Measurements from ENCODE around the gene DHX9.

DHX9 gene

GRCh38 chr1:182816863-182817262, 22.3 kb upstream of the DHX9 start:
- Histone ChIP-seq H3K4me2 (ENCODE audit: low read length, poor library complexity, severe bottlenecking) (no peak overlapping the region), H3K79me1 (replicated peaks; ENCODE audit: low read length, poor library complexity, severe bottlenecking) (no peaks in the 10 kb centered on the region), H4K91ac (ENCODE audit: low read length) (no peak overlapping the region), H2AFZ (ENCODE audit: low read depth, low read length) (no peak overlapping the region), H3K23ac (ENCODE audit: low read length in 2 of 2) (no peak overlapping the region), H2BK15ac (ENCODE audit: low read depth, poor library complexity, severe bottlenecking) (no peak overlapping the region), H3K4me1 (ENCODE audit: control insufficient read depth, insufficient read depth, low read depth, low read length) (no peaks in the 10 kb centered on the region), H2AK5ac (ENCODE audit: low read length, severe bottlenecking) (no peak overlapping the region), H3K14ac (ENCODE audit: low read length in 2 of 2) (no peak overlapping the region), H3K27ac (ENCODE audit: low read length, poor library complexity, severe bottlenecking) (no peak overlapping the region), H3K9ac (ENCODE audit: low read length) (no peak overlapping the region), H2BK12ac (ENCODE audit: low read length in 2 of 2) (no peak overlapping the region), H3K36me3 (ENCODE audit: control insufficient read depth in 1 of 2, insufficient read depth in 2 of 2, low read depth in 1 of 2, low read length in 2 of 2) (peaks cover 0 to 74% of the 10 kb centered on the region in 2 experiments), H3K27me3 (ENCODE audit: control insufficient read depth in 1 of 2, insufficient read depth in 1 of 2, low read length in 2 of 2) (no peaks in the 10 kb centered on the region), H3K18ac (ENCODE audit: low read depth in 1 of 2, low read length in 2 of 2) (no peak overlapping the region), H2BK120ac (ENCODE audit: low read depth, low read length) (no peak overlapping the region), H4K8ac (ENCODE audit: low read length) (no peak overlapping the region), H3K4me3 (ENCODE audit: insufficient read depth in 1 of 2, low read depth in 1 of 2, low read length in 2 of 2) (no peak overlapping the region), H2BK5ac (ENCODE audit: low read depth, low read length, poor library complexity, severe bottlenecking) (no peak overlapping the region), H3K4ac (ENCODE audit: low read depth in 1 of 2, low read length in 2 of 2) (no peak overlapping the region), H3K9me3 (ENCODE audit: control insufficient read depth, low read length) (no peaks in the 10 kb centered on the region)
- DNase-seq: no peak
- WGBS: no CpG with 5 or more reads among the region's 2 CpGs

GRCh38 chr1:182817802-182818201, 21.3 kb upstream of the DHX9 start:
- no peak overlapping the region for H3K23ac ChIP-seq (ENCODE audit: low read length in 2 of 2)

DNA sequence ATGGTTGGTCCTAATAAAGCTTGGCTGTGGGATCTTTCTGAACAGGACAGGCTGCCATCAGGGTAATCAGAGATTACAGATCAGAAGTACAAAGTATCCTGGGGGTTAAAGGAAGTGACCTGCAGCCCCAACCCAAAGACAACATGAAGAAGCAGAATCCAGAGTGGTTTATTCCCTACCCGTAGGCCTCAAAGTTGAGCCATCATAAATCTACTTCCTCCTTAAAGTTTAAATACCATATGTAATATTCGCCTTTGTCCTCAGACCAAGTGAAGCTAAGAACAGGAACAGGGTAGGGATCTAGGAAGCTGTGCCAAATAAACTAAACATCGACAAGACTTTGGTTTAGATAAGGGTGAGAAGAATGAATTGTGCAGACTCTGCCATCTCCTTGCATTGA, 15.9 kb upstream of the DHX9 start:
- 100% methylated on average over 2 of the region's 3 CpGs for whole genome bisulfite sequencing
- Histone ChIP-seq H3K23ac (ENCODE audit: low read length in 2 of 2) (no peak overlapping the region), H4K8ac (ENCODE audit: low read length) (no peak overlapping the region), H3K14ac (ENCODE audit: low read length in 2 of 2) (no peak overlapping the region), H2BK15ac (ENCODE audit: low read depth, poor library complexity, severe bottlenecking) (no peak overlapping the region), H2AFZ (ENCODE audit: low read depth, low read length) (no peak overlapping the region), H2BK120ac (ENCODE audit: low read depth, low read length) (no peak overlapping the region), H3K4me1 (ENCODE audit: control insufficient read depth, insufficient read depth, low read depth, low read length) (no peaks in the 10 kb centered on the region), H3K9ac (ENCODE audit: low read length) (no peak overlapping the region), H3K9me3 (ENCODE audit: control insufficient read depth, low read length) (no peaks in the 10 kb centered on the region), H2BK5ac (ENCODE audit: low read depth, low read length, poor library complexity, severe bottlenecking) (no peak overlapping the region), H3K79me1 (replicated peaks; ENCODE audit: low read length, poor library complexity, severe bottlenecking) (no peaks in the 10 kb centered on the region), H3K4me2 (ENCODE audit: low read length, poor library complexity, severe bottlenecking) (no peak overlapping the region), H4K91ac (ENCODE audit: low read length) (no peak overlapping the region), H2BK12ac (ENCODE audit: low read length in 2 of 2) (no peak overlapping the region), H3K18ac (ENCODE audit: low read depth in 1 of 2, low read length in 2 of 2) (no peak overlapping the region), H3K27me3 (ENCODE audit: control insufficient read depth in 1 of 2, insufficient read depth in 1 of 2, low read length in 2 of 2) (no peaks in the 10 kb centered on the region), H3K4me3 (ENCODE audit: insufficient read depth in 1 of 2, low read depth in 1 of 2, low read length in 2 of 2) (no peak overlapping the region), H3K27ac (ENCODE audit: low read length, poor library complexity, severe bottlenecking) (no peak overlapping the region), H3K4ac (ENCODE audit: low read depth in 1 of 2, low read length in 2 of 2) (no peak overlapping the region), H2AK5ac (ENCODE audit: low read length, severe bottlenecking) (no peak overlapping the region), H3K36me3 (ENCODE audit: control insufficient read depth in 1 of 2, insufficient read depth in 2 of 2, low read depth in 1 of 2, low read length in 2 of 2) (peaks cover 0 to 45% of the 10 kb centered on the region in 2 experiments)
- no peak for DNase-seq

More at GRCh38 chr1:182817802-182818201, 21.3 kb upstream of the DHX9 start:
- Histone ChIP-seq H3K79me1 (replicated peaks; ENCODE audit: low read length, poor library complexity, severe bottlenecking) (no peaks in the 10 kb centered on the region), H3K4ac (ENCODE audit: low read depth in 1 of 2, low read length in 2 of 2) (no peak overlapping the region), H3K14ac (ENCODE audit: low read length in 2 of 2) (no peak overlapping the region), H2BK5ac (ENCODE audit: low read depth, low read length, poor library complexity, severe bottlenecking) (no peak overlapping the region), H3K4me2 (ENCODE audit: low read length, poor library complexity, severe bottlenecking) (no peak overlapping the region), H4K8ac (ENCODE audit: low read length) (no peak overlapping the region), H2BK12ac (ENCODE audit: low read length in 2 of 2) (no peak overlapping the region), H3K18ac (ENCODE audit: low read depth in 1 of 2, low read length in 2 of 2) (no peak overlapping the region), H2AK5ac (ENCODE audit: low read length, severe bottlenecking) (no peak overlapping the region), H2AFZ (ENCODE audit: low read depth, low read length) (no peak overlapping the region), H2BK15ac (ENCODE audit: low read depth, poor library complexity, severe bottlenecking) (no peak overlapping the region), H3K27ac (ENCODE audit: low read length, poor library complexity, severe bottlenecking) (no peak overlapping the region), H3K9ac (ENCODE audit: low read length) (no peak overlapping the region), H3K4me1 (ENCODE audit: control insufficient read depth, insufficient read depth, low read depth, low read length) (no peaks in the 10 kb centered on the region), H4K91ac (ENCODE audit: low read length) (no peak overlapping the region), H2BK120ac (ENCODE audit: low read depth, low read length) (no peak overlapping the region), H3K9me3 (ENCODE audit: control insufficient read depth, low read length) (no peaks in the 10 kb centered on the region), H3K27me3 (ENCODE audit: control insufficient read depth in 1 of 2, insufficient read depth in 1 of 2, low read length in 2 of 2) (no peaks in the 10 kb centered on the region), H3K4me3 (ENCODE audit: insufficient read depth in 1 of 2, low read depth in 1 of 2, low read length in 2 of 2) (no peak overlapping the region), H3K36me3 (ENCODE audit: control insufficient read depth in 1 of 2, insufficient read depth in 2 of 2, low read depth in 1 of 2, low read length in 2 of 2) (peaks cover 0 to 73% of the 10 kb centered on the region in 2 experiments)
- 93% methylated on average over 2 of the region's 3 CpGs for WGBS
- no peak for DNase-seq

GRCh38 chr1:182826892-182827291, 12.3 kb upstream of the DHX9 start:
- no peak for DNase-seq
- Histone ChIP-seq H3K14ac (ENCODE audit: low read length in 2 of 2) (no peak overlapping the region), H2AK5ac (ENCODE audit: low read length, severe bottlenecking) (no peak overlapping the region), H3K9me3 (ENCODE audit: control insufficient read depth, low read length) (no peaks in the 10 kb centered on the region), H2BK12ac (ENCODE audit: low read length in 2 of 2) (no peak overlapping the region), H2BK120ac (ENCODE audit: low read depth, low read length) (no peak overlapping the region), H3K4ac (ENCODE audit: low read depth in 1 of 2, low read length in 2 of 2) (no peak overlapping the region), H4K91ac (ENCODE audit: low read length) (no peak overlapping the region), H3K4me1 (ENCODE audit: control insufficient read depth, insufficient read depth, low read depth, low read length) (no peaks in the 10 kb centered on the region), H3K4me3 (ENCODE audit: insufficient read depth in 1 of 2, low read depth in 1 of 2, low read length in 2 of 2) (no peak overlapping the region), H2BK15ac (ENCODE audit: low read depth, poor library complexity, severe bottlenecking) (no peak overlapping the region), H3K36me3 (ENCODE audit: control insufficient read depth in 1 of 2, insufficient read depth in 2 of 2, low read depth in 1 of 2, low read length in 2 of 2) (peaks cover 0 to 15% of the 10 kb centered on the region in 2 experiments), H3K4me2 (ENCODE audit: low read length, poor library complexity, severe bottlenecking) (no peak overlapping the region), H3K9ac (ENCODE audit: low read length) (no peak overlapping the region), H4K8ac (ENCODE audit: low read length) (no peak overlapping the region), H3K79me1 (replicated peaks; ENCODE audit: low read length, poor library complexity, severe bottlenecking) (no peaks in the 10 kb centered on the region), H3K18ac (ENCODE audit: low read depth in 1 of 2, low read length in 2 of 2) (no peak overlapping the region), H3K27ac (ENCODE audit: low read length, poor library complexity, severe bottlenecking) (no peak overlapping the region), H3K23ac (ENCODE audit: low read length in 2 of 2) (no peak overlapping the region), H2AFZ (ENCODE audit: low read depth, low read length) (no peak overlapping the region), H2BK5ac (ENCODE audit: low read depth, low read length, poor library complexity, severe bottlenecking) (no peak overlapping the region), H3K27me3 (ENCODE audit: control insufficient read depth in 1 of 2, insufficient read depth in 1 of 2, low read length in 2 of 2) (no peaks in the 10 kb centered on the region)
- WGBS: 100% methylated on average over 1 of the region's 2 CpGs
